Diencephalon (tissue), 1 donor: ENCODE data around the gene CASP6. TPM values are rescaled to one million over a fixed set of nuclear protein-coding genes. Genes with fewer than 3 reads are reported as not detected.

Experiments used
- small RNA-seq: library from RNA; depleted of rRNA; stranded (forward); fragments of <200 nt; gene quantifications from one replicate; pipeline ENCODE3, GENCODE V24; 2014
- total RNA-seq: library from RNA; depleted of rRNA; stranded (reverse); fragments of >200 nt; gene quantifications from one replicate; pipeline ENCODE4 v1.2.3, GENCODE V29; 2014

Gene CASP6
- total RNA-seq: 10.6 TPM

DNA sequence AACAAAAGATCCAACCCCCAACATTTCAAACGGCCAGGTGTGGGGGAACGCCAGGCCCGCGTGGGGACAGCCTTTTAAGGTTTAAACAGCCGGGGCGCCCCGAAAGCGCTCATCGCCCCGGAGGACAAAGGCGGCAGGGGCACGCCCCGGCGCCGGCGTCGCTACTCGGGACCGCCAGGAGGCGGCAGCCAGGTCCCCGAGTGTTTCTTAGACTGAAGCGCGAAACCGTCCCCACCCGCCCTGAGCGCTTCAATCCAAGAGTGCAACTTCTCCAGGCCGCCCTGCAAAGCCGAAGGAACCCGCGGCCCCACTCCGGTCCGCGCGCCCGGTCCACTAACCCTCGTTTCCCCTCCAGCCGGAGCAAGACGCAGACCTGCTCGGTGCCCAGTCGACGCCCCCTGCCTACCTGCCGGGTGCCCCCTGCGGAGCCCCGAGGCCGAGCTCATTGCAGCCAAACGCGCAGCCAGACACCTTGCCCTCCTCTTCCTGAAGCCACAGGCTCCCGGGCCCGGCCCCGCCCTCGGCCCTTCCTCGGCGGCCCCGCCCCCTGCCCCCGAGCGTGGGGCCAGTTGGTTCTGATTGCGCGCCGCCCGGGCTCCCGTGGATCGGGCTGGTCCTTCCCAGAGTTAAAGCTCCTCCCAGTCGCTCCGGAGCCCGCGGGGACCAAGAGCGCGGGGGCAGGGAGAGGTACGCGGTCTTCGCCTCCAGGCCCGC, at the start of gene CASP6:
Gene CASP6, minus strand, starts transcription at position 496 of the 714 bp plus-strand sequence. Its CDS starts 50 bp downstream, at position 446.

DNA sequence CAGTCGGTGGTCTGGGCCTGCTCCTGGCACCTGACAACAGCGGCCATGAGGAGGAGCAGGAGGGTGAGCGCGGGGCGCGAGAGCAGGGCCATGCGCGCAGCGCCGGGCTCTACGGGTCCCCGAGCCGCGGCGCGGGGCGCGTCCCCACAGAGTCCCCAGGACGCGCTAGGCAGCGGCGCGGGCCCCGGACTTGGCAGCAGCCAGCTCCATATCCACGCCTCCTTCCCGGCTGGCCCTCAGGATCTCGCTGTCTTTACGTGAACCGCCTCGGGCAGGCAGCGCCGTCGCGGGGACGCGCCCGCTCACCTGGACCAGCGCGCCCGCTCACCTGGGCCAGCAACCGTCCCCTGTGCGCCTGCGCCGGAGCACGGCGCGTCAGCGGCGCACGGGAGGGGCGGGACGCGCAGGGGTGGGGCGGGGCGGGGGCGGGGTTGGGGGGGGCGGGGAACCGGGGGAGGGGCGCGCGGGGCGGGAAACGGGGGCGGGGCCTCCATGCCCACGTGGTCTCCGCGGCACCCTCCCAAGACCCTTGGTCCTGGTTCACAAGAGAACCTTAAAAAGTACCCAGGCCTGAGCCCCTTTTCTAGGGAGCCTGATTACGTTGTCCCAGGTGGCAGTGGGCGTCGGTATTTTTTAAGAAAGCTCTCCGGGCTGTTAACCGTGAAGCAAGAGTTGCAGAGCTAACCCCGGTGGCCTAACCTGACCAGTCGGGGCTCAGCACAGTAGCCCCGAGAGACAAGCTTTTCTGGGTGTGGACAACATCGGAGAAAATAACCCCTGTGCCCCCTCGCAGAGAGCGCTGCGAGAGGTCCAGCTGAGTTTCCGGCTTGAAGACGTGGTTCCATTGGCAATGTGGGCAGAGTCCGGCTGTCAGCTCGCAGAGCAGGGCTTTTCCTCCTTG, 26.7 kb upstream of the CASP6 start, which contains the start of gene PLA2G12A:
Gene PLA2G12A, minus strand, starts transcription at position 353 of the 901 bp plus-strand sequence. Its CDS starts 261 bp downstream, at position 92.

Small RNAs within 50 kb of the gene (small RNA-seq; reads per million reads assigned to genes)
- not detected for gene HIGD1AP14

Other genes starting within 250 kb of the CASP6 start
- 14.8 TPM for gene MCUB, start 143.2 kb downstream of the CASP6 start, total RNA-seq
- gene PLA2G12A, start 26.6 kb upstream of the CASP6 start, total RNA-seq: 44.8 TPM
- gene CFI, start 98.6 kb upstream of the CASP6 start, total RNA-seq: 5.1 TPM
- gene GAR1, start 112.3 kb upstream of the CASP6 start, total RNA-seq: 6.2 TPM
- 0.46 TPM for gene RRH, start 124.5 kb upstream of the CASP6 start, total RNA-seq
- 0.23 TPM for gene LRIT3, start 144.7 kb upstream of the CASP6 start, total RNA-seq
- gene EGF, start 209.4 kb upstream of the CASP6 start, total RNA-seq: 0.92 TPM